ENCODE data around the gene ATF1.
"Not testable (repeated sequence)": the region's sequence is repeated elsewhere in the genome, so short reads cannot be mapped to it uniquely, and the experiment has no call there.

ATF1 gene

DNA sequence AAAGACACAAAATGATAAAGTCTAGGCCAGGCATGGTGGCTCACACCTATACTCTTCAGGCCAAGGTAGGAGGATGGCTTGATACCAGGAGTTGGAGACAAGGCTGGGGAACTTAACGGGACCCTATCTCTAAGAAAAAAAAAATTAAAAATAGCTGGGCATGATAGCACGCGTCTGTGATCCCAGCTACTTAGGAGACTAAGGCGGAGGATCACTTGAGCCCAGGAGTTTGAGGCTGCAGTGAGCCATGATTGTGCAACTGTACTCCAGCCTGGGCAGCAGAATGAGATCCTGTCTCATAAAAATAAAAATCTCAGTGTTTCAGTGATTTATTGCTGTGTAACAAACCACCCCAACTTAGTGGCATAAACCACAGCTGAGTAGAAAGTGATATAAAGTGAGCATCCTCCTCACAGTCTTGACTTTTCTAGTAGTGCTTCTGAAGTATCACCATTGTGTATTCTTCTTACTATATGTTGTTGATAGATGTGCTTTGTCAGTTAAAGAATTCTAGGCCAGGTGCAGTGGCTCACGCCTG lies 10.6 kb upstream of the ATF1 start:
- DNase-seq (ENCODE audit: low spot score) = no peak

DNA sequence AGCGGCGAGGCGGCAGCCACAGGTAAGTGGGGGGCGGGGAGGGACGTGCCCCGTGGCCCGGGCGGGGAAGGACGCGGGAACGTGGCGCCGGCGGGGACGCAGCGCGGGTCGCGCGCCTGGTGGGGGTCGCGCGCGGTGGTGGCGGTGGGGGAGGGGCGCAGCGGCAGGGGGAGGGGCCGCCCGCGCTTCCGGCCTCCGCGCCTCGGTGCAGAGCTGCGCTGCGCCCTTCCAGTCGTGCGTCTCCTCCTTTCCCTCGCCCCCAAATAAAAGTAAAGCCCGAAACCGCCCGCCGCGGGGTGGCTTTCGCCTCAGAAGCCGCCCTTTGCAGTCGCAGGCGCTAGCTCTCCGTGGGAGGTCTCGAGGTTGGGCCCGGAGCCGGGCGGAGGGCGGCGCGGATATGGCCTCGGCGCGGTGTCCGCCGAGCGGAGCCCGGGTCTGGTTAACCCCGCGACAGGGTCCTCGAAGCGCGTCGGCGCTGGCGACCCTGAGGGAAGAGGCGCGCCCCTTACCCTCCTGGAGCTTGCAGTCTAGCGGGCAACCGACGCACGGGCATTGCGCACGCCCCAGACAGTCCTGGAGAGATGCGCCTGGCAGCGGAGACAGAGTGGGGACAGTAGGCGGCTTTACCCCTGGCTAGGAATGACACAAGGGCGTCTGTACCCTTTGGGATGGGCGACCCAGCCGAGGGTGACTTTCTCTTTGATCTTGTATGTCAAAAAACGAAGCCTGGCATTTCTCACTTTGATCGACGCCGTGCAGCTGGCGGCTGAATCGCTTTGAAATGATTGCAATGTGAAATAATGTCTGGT lies 589 bp downstream of the ATF1 start:
- peak; percentile 47 for DNase-seq (ENCODE audit: low spot score)

GRCh38 chr12:50765095-50765911 lies 1.4 kb downstream of the ATF1 start:
- peak; percentile 69 for DNase-seq (ENCODE audit: low spot score)

- no peak for DNase-seq (ENCODE audit: low spot score)
Observed at GRCh38 chr12:50768391-50768790, 4.5 kb downstream of the ATF1 start.

DNA sequence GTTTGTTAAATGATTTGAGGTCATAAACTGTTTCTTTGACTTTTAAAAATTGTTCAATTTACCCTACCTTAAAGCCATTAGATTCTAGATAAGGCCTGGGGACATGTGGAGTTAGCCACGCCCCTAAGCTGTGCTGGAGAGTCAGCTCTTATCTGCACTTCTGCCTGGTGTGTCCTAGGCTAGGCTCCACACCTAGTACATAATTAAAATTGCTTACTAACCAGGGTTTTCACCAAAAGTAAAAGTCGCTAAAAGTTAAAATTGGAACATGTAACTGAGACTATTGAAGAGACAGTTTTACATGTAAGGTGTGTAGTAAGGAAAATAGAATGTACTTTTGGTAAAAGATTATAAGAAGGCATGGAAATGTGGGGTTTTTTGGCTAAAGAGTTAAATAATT lies 4.9 kb downstream of the ATF1 start:
- not testable (repeated sequence) for DNase-seq (ENCODE audit: low spot score)

DNA sequence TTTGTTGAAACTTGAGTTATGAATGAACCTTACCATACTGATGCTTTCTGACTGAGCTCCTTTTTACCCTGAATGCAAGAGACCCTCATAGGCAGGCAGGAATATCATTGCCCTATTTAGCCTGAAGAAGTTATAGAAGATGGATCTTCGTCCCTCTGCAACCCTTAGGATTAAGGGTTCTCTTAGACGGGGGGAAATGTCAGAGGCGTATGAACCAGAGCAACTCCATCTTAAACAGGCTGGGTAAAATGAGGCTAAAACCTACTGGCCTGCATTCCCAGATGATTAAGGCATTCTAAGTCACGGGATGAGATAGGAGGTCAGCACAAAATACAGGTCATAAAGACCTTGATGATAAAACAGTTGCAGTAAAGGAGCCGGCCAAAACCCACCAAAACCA lies 7.5 kb downstream of the ATF1 start:
- no peak for DNase-seq (ENCODE audit: low spot score)

DNA sequence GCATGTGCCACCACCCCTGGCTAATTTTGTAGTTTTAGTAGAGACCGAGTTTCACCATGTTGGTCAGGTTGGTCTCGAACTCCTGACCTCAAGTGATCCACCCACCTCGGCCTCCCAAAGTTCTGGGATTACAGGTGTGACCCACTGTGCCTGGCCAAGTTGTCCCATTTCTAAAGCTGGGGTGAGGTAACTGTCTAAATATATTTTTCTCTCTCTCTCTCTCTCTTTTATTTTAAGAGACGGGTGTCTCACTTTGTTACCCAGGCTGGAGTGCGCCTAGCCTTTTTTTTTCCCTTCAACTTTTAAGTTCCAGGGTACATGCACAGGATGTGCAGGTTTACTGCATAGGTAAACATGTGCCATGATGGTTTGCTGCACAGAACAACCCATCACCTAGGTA lies 8.6 kb downstream of the ATF1 start:
- DNase-seq (ENCODE audit: low spot score) = no peak

DNA sequence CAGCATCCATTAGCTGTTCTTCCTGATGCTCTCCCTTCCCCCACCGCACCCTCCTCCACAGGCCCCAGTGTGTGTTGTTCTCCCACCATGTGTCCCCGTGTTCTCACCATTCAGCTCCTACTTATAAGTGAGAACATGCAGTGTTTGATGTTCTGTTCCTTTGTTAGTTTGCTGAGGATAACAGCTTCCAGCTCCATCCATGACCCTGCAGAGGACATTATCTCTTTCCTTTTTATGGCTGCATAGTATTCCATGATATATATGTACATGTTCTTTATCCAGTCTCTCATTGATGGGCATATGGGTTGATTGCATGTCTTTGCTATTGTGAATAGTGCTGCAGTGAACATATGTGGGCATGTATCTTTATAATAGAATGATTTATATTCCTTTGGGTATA lies 9.0 kb downstream of the ATF1 start:
- no peak for DNase-seq (ENCODE audit: low spot score)

DNA sequence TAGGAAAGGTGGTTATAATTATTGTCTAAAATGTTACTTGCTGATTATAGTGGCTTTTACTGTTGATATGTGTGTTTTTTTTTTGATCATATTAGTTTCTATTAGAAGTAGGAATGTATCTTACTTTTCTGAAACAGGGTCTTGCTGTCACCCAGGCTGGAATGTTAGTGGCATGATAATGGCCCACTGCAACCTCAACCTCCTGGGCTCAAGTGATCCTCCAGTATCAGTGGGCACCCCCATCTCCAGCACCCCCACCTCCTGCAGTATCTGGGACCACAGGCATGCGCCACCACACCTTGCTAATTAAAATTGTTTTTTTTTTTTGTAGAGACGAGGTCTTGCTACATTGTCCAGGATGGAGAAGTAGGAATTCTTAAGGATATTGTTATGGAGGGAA lies 11.3 kb downstream of the ATF1 start:
- no peak for DNase-seq (ENCODE audit: low spot score)

DNA sequence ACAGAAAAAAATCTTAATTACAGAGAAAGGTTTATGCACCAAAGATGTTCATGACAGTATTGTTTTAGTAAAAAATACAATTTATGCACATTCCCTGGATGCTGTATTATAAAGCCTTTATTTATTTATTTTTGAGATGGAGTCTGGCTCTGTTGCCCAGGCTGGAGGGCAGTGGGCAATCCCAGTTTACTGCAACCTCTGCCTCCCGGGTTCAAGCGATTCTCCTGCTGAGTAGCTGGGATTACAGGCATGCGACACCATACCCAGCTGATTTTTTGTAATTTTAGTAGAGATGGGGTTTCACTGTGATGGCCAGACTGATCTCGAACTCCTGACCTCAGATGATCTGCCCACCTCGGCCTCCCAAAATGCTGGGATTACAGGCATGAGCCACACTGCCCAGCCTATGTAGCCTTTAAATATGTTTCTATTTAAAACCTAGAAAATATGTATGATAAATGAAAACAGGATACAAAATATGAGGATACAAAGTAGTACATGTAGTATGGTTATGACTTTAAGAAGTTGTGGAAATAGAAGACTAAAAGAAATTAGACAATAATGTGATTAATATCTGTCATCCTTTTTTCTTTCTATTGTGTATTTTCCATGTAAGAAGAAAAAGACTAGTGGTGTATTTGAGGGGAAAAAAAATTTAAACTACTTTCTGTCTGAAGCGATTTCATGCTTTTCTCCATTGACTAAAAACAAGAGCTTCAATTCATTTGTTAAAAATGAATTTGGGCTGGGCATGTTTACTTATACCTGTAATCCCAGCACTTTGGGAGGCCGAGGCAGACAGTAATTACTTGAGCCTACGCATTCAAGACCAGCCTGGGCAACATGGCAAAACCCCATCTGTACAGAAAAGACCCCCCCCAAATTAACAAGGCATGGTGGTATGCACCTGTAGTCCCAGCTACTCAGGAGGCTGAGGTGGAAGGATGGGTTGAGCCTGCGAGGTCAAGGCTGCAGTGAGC lies 13.1 kb downstream of the ATF1 start:
- no peak for DNase-seq (ENCODE audit: low spot score)

GRCh38 chr12:50778663-50779590 lies 15.0 kb downstream of the ATF1 start:
- DNase-seq (ENCODE audit: low spot score) = no peak

DNA sequence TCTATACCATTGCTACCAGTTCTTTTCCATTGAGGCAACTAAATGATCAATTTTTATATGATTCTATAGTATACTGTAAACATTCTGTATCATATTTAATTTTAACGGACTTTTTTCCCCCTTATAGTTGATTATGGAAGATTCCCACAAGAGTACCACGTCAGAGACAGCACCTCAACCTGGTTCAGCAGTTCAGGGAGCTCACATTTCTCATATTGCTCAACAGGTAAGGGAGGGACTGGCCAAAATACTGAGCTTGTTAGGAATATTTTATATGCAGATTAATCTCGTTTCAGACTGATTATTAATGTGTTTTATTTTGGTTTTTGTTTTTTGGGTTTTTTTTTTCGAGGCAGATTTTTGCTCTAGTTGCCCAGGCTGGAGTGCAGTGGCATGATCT lies 16.1 kb downstream of the ATF1 start:
- DNase-seq (ENCODE audit: low spot score) = no peak

GRCh38 chr12:50784501-50784900 lies 20.6 kb downstream of the ATF1 start:
- no peak for DNase-seq (ENCODE audit: low spot score)

- no peak for DNase-seq (ENCODE audit: low spot score)
Observed at GRCh38 chr12:50785406-50786001, 21.6 kb downstream of the ATF1 start.

- DNase-seq (ENCODE audit: low spot score) = peak; percentile 87
Observed at GRCh38 chr12:50786498-50787231, 22.8 kb downstream of the ATF1 start.

DNA sequence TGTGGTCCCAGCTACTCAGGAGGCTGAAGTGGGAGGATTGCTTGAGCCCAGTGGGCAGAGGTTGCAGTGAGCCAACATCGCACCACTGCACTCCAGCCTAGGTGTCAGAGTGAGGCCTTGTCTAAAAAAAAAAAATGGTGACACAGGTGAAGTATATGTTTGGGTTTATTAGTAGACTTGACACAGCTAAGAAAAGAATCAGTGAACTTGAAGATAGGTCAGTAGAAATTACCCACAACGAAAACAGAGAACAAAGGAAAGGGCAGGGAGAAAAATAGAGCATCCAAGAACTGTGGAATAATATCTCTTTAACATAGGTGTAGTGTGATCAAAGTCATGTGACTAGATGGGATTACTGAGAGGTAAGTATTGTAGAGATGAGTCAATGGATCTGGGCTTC lies 23.7 kb downstream of the ATF1 start:
- DNase-seq (ENCODE audit: low spot score) = no peak

GRCh38 chr12:50788561-50788960 lies 24.7 kb downstream of the ATF1 start:
- DNase-seq (ENCODE audit: low spot score) = peak; percentile 41

GRCh38 chr12:50790081-50790480 lies 26.2 kb downstream of the ATF1 start:
- no peak for DNase-seq (ENCODE audit: low spot score)

- no peak for DNase-seq (ENCODE audit: low spot score)
Observed at GRCh38 chr12:50799908-50800307, 36.0 kb downstream of the ATF1 start.

Measured in AG08395 (cell line).